Activated CD4-positive, alpha-beta T cell treated with anti-CD3 and anti-CD28 coated beads, Interleukin-2, amount 50 U/mL, for 16 hours (primary cell): Measurements from ENCODE around the gene DDX3X.
"Not testable (repeated sequence)": the region's sequence is repeated elsewhere in the genome, so short reads cannot be mapped to it uniquely, and the experiment has no call there.

Experiments used
- DNase-seq: peaks from one replicate; pipeline ENCODE4 v3.0.0-alpha.2; 2020

DDX3X gene

GRCh38 chrX:41332005-41332404, 2.0 kb upstream of the DDX3X start:
- DNase-seq = no peak

GRCh38 chrX:41332408-41333002, 1.5 kb upstream of the DDX3X start:
- peak; percentile 30 for DNase-seq

GRCh38 chrX:41333003-41333743, 789 bp upstream of the DDX3X start:
- peak; percentile 93 for DNase-seq

- DNase-seq = peak; percentile 88
These were observed 618 bp downstream of the DDX3X start for GRCh38 chrX:41334363-41335197.

GRCh38 chrX:41335198-41335957, 1.4 kb downstream of the DDX3X start:
- no peak for DNase-seq

GRCh38 chrX:41335958-41336331, 2.0 kb downstream of the DDX3X start:
- peak; percentile 50 for DNase-seq

- no peak for DNase-seq
These were observed 2.5 kb downstream of the DDX3X start for GRCh38 chrX:41336447-41336846.

GRCh38 chrX:41337140-41337539, 3.2 kb downstream of the DDX3X start:
- DNase-seq = no peak

GRCh38 chrX:41338436-41338835, 4.5 kb downstream of the DDX3X start:
- no peak for DNase-seq

GRCh38 chrX:41339148-41339547, 5.2 kb downstream of the DDX3X start:
- no peak for DNase-seq

GRCh38 chrX:41344053-41344452, 10.1 kb downstream of the DDX3X start:
- no peak for DNase-seq

- no peak for DNase-seq
These were observed 13.2 kb downstream of the DDX3X start for GRCh38 chrX:41347186-41347585.

- DNase-seq = no peak
These were observed 14.6 kb downstream of the DDX3X start for GRCh38 chrX:41348551-41348950.

- no peak for DNase-seq
These were observed 16.4 kb downstream of the DDX3X start for GRCh38 chrX:41350150-41350975.

- no peak for DNase-seq
These were observed 17.1 kb downstream of the DDX3X start for GRCh38 chrX:41350976-41351569.

GRCh38 chrX:41351923-41352322, 18.0 kb downstream of the DDX3X start:
- DNase-seq = no peak

GRCh38 chrX:41352329-41352838, 18.4 kb downstream of the DDX3X start:
- no peak for DNase-seq

- DNase-seq = no peak
These were observed 20.0 kb downstream of the DDX3X start for GRCh38 chrX:41353985-41354384.

GRCh38 chrX:41369152-41369551, 35.2 kb downstream of the DDX3X start:
- DNase-seq = no peak

- not testable (repeated sequence) for DNase-seq
These were observed 37.6 kb downstream of the DDX3X start for GRCh38 chrX:41371575-41371974.

- no peak for DNase-seq
These were observed 40.1 kb downstream of the DDX3X start for GRCh38 chrX:41373989-41374606.
